Mesenchymal stem cell (in vitro differentiated cells and primary cell): ENCODE data around the gene BCORL1.
A peak's percentile ranks its signal among the peaks of the same experiment; 100 is the strongest.

Experiments
- DNase-seq: peaks from one replicate; pipeline ENCODE4 v3.0.0-alpha.2; 2013
- H2AFZ ChIP-seq: one replicate; pipeline ENCODE4 v1.6.1; 2013; ENCODE audit warnings: low read depth, mild to moderate bottlenecking, control low read depth, inconsistent platforms, low read length, moderate library complexity
- H2AK5ac ChIP-seq: 2 replicates; pipeline ENCODE4 v1.6.1; 2013; ENCODE audit warnings: low read length, moderate library complexity, mild to moderate bottlenecking, inconsistent platforms; ENCODE audit not compliant: severe bottlenecking
- H2BK120ac ChIP-seq: one replicate; pipeline ENCODE4 v1.6.1; 2013; ENCODE audit warnings: low read depth, mild to moderate bottlenecking, inconsistent platforms, low read length, moderate library complexity
- H2BK12ac ChIP-seq, 2 experiments: one replicate each; pipeline ENCODE4 v1.6.1; 2013; ENCODE audit warnings: inconsistent platforms in 2 of 2, low read length in 2 of 2, mild to moderate bottlenecking in 2 of 2, moderate library complexity in 2 of 2, control low read depth in 1 of 2
- H2BK15ac ChIP-seq: one replicate; pipeline ENCODE4 v1.6.1; 2013; ENCODE audit warnings: mild to moderate bottlenecking, low read depth, inconsistent platforms; ENCODE audit not compliant: poor library complexity, severe bottlenecking
- H2BK5ac ChIP-seq: 2 replicates; pipeline ENCODE4 v1.6.1; 2013; ENCODE audit warnings: low read depth, mild to moderate bottlenecking, low read length, control low read depth, inconsistent platforms; ENCODE audit not compliant: poor library complexity, severe bottlenecking
- H3K14ac ChIP-seq, 2 experiments: one replicate each; pipeline ENCODE4 v1.6.1; 2013; ENCODE audit warnings: inconsistent platforms in 2 of 2, low read length in 2 of 2, control low read depth in 1 of 2, mild to moderate bottlenecking in 1 of 2, moderate library complexity in 1 of 2
- H3K18ac ChIP-seq, 2 experiments: one replicate each; pipeline ENCODE4 v1.6.1; 2013; ENCODE audit warnings: inconsistent platforms in 2 of 2, low read length in 2 of 2, control low read depth in 1 of 2, low read depth in 1 of 2, mild to moderate bottlenecking in 1 of 2
- H3K23ac ChIP-seq, 2 experiments: one replicate each; pipeline ENCODE4 v1.6.1; 2013; ENCODE audit warnings: inconsistent platforms in 2 of 2, low read length in 2 of 2, mild to moderate bottlenecking in 2 of 2, moderate library complexity in 2 of 2, control low read depth in 1 of 2
- H3K27ac ChIP-seq: 2 replicates; pipeline ENCODE4 v1.5.1; 2013; ENCODE audit warnings: mild to moderate bottlenecking, moderate library complexity, low read length, control low read depth, inconsistent platforms; ENCODE audit not compliant: poor library complexity, severe bottlenecking
- H3K27me3 ChIP-seq, 2 experiments: 2 replicates each; pipeline versions ENCODE4 v1.6.1 to v1.7.0; 2013; ENCODE audit warnings: low read length in 2 of 2, mild to moderate bottlenecking in 2 of 2, moderate library complexity in 2 of 2, control low read depth in 1 of 2, inconsistent platforms in 1 of 2; ENCODE audit not compliant: control insufficient read depth in 1 of 2, insufficient read depth in 1 of 2
- H3K36me3 ChIP-seq, 2 experiments: 2 replicates each; pipeline versions ENCODE4 v1.6.1 to v1.7.0; 2013; ENCODE audit warnings: low read length in 2 of 2, control low read depth in 1 of 2, inconsistent platforms in 1 of 2, low read depth in 1 of 2, mild to moderate bottlenecking in 1 of 2; ENCODE audit not compliant: insufficient read depth in 2 of 2, control insufficient read depth in 1 of 2
- H3K4ac ChIP-seq, 2 experiments: one replicate each; pipeline ENCODE4 v1.6.1; 2013; ENCODE audit warnings: inconsistent platforms in 2 of 2, low read length in 2 of 2, mild to moderate bottlenecking in 2 of 2, moderate library complexity in 2 of 2, control low read depth in 1 of 2, low read depth in 1 of 2
- H3K4me1 ChIP-seq: 2 replicates; pipeline ENCODE4 v1.6.1; 2013; ENCODE audit warnings: low read depth, low read length, control low read depth; ENCODE audit not compliant: control insufficient read depth, insufficient read depth
- H3K4me2 ChIP-seq: 2 replicates; pipeline ENCODE4 v1.6.1; 2013; ENCODE audit warnings: low read length, mild to moderate bottlenecking, inconsistent platforms; ENCODE audit not compliant: poor library complexity, severe bottlenecking
- H3K4me3 ChIP-seq, 2 experiments: 2 replicates each; pipeline versions ENCODE4 v1.5.1 to v1.7.0; 2013; ENCODE audit warnings: low read length in 2 of 2, mild to moderate bottlenecking in 2 of 2, control low read depth in 1 of 2, low read depth in 1 of 2; ENCODE audit not compliant: insufficient read depth in 1 of 2
- H3K79me1 ChIP-seq: replicated peaks from 2 replicates; pipeline ENCODE4 v1.6.1; 2013; ENCODE audit warnings: mild to moderate bottlenecking, control low read depth, low read length, inconsistent platforms; ENCODE audit not compliant: poor library complexity, severe bottlenecking
- H3K9ac ChIP-seq: 2 replicates; pipeline ENCODE4 v1.7.0; 2013; ENCODE audit warnings: mild to moderate bottlenecking, low read length, moderate library complexity
- H3K9me3 ChIP-seq: 2 replicates; pipeline ENCODE4 v1.7.0; 2013; ENCODE audit warnings: mild to moderate bottlenecking, low read length; ENCODE audit not compliant: control insufficient read depth
- H4K8ac ChIP-seq: one replicate; pipeline ENCODE4 v1.6.1; 2013; ENCODE audit warnings: inconsistent platforms, mild to moderate bottlenecking, low read length, moderate library complexity
- H4K91ac ChIP-seq: one replicate; pipeline ENCODE4 v1.6.1; 2013; ENCODE audit warnings: mild to moderate bottlenecking, low read length, inconsistent platforms
- WGBS: methylation state at CpG from one replicate; pipeline ENCODE4 v1.1.7; 2013; ENCODE audit warnings: mixed read lengths; 5-methylcytosine and 5-hydroxymethylcytosine counted together

BCORL1 gene

DNA sequence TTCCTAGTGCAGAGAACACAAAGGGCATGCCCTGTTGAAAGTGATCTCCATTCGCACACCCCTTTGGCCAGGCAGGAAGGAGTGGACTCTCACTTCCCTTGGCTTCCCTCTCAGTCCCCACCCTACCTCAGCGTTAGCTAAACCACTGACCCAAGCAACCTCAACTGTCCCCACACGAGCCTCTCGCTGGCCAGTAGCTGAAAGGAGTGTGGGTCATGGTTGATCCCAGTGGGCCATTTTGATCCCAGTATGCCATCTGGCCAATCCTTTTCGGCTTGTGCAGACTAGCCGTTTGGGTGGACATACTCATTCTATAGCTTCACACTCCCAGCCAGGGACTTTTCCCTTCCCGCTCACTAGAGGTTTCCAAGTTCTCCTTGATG lies 24.4 kb upstream of the BCORL1 start:
- Histone ChIP-seq H3K79me1 (no peaks in the 10 kb centered on the region), H3K4ac (no peak overlapping the region), H4K91ac (peak overlapping the region; percentile 39), H2BK5ac (no peak overlapping the region), H3K27ac (no peak overlapping the region), H3K23ac (no peak overlapping the region), H3K4me2 (no peak overlapping the region), H3K27me3 (peaks cover 0 to 49% of the 10 kb centered on the region in 2 experiments), H3K9ac (no peak overlapping the region), H2BK15ac (no peak overlapping the region), H3K4me1 (peaks cover 18% of the 10 kb centered on the region), H3K36me3 (no peaks in the 10 kb centered on the region), H2AFZ (no peak overlapping the region), H2BK12ac (peak overlapping the region in 1 of 2 experiments; percentile 54), H3K14ac (peak overlapping the region in 1 of 2 experiments; percentile 48), H3K4me3 (no peak overlapping the region), H3K18ac (peak overlapping the region in 1 of 2 experiments; percentile 13), H2AK5ac (no peak overlapping the region), H4K8ac (peak overlapping the region; percentile 66), H3K9me3 (no peaks in the 10 kb centered on the region), H2BK120ac (no peak overlapping the region)
- 44% methylated on average over 3 of the region's 7 CpGs for WGBS
- no peak for DNase-seq

- no peak overlapping the region for H3K9ac ChIP-seq
- H2BK120ac ChIP-seq, result no peak overlapping the region
- no peak overlapping the region for H2BK12ac ChIP-seq
- H3K4ac ChIP-seq, result no peak overlapping the region
- H3K9me3 ChIP-seq, result no peaks in the 10 kb centered on the region
- peaks cover 0 to 45% of the 10 kb centered on the region in 2 experiments for H3K27me3 ChIP-seq
- no peak overlapping the region for H2AK5ac ChIP-seq
- H3K4me3 ChIP-seq, result peak overlapping the region in 1 of 2 experiments; percentile 32
- no peak overlapping the region for H4K8ac ChIP-seq
- H3K23ac ChIP-seq, result no peak overlapping the region
- no peak overlapping the region for H2BK15ac ChIP-seq
- H3K27ac ChIP-seq, result no peak overlapping the region
- H3K79me1 ChIP-seq, result no peaks in the 10 kb centered on the region
- no peak overlapping the region for H4K91ac ChIP-seq
- no peaks in the 10 kb centered on the region for H3K36me3 ChIP-seq
- H2AFZ ChIP-seq, result no peak overlapping the region
- H3K4me2 ChIP-seq, result peak overlapping the region; percentile 54
- H3K14ac ChIP-seq, result peak overlapping the region in 1 of 2 experiments; percentile 26
- H3K18ac ChIP-seq, result peak overlapping the region in 1 of 2 experiments; percentile 66
- WGBS, result 22% methylated on average over 7 of the region's 13 CpGs
- DNase-seq, result peak; percentile 67
- H3K4me1 ChIP-seq, result peaks cover 18% of the 10 kb centered on the region
- no peak overlapping the region for H2BK5ac ChIP-seq
Measured at GRCh38 chrX:129958814-129959492, 23.5 kb upstream of the BCORL1 start.

GRCh38 chrX:129959493-129959832 lies 23.0 kb upstream of the BCORL1 start:
- H4K8ac ChIP-seq, result no peak overlapping the region
- no peak overlapping the region for H3K4ac ChIP-seq
- H3K36me3 ChIP-seq, result no peaks in the 10 kb centered on the region
- H2BK12ac ChIP-seq, result no peak overlapping the region
- no peak overlapping the region for H2AK5ac ChIP-seq
- H2BK15ac ChIP-seq, result no peak overlapping the region
- H3K4me1 ChIP-seq, result peaks cover 18% of the 10 kb centered on the region
- WGBS, result 1% methylated on average over 14 of the region's 19 CpGs
- H3K27me3 ChIP-seq, result peaks cover 0 to 40% of the 10 kb centered on the region in 2 experiments
- peak overlapping the region in 1 of 2 experiments; percentile 26 for H3K14ac ChIP-seq
- H3K27ac ChIP-seq, result no peak overlapping the region
- H3K18ac ChIP-seq, result peak overlapping the region in 1 of 2 experiments; percentile 66
- H3K79me1 ChIP-seq, result no peaks in the 10 kb centered on the region
- H3K9me3 ChIP-seq, result no peaks in the 10 kb centered on the region
- no peak overlapping the region for H3K23ac ChIP-seq
- no peak overlapping the region for H4K91ac ChIP-seq
- DNase-seq, result peak; percentile 51
- H2BK120ac ChIP-seq, result no peak overlapping the region
- no peak overlapping the region for H2AFZ ChIP-seq
- peak overlapping the region in 1 of 2 experiments; percentile 32 for H3K4me3 ChIP-seq
- H3K9ac ChIP-seq, result no peak overlapping the region
- no peak overlapping the region for H2BK5ac ChIP-seq
- H3K4me2 ChIP-seq, result peak overlapping the region; percentile 54

DNA sequence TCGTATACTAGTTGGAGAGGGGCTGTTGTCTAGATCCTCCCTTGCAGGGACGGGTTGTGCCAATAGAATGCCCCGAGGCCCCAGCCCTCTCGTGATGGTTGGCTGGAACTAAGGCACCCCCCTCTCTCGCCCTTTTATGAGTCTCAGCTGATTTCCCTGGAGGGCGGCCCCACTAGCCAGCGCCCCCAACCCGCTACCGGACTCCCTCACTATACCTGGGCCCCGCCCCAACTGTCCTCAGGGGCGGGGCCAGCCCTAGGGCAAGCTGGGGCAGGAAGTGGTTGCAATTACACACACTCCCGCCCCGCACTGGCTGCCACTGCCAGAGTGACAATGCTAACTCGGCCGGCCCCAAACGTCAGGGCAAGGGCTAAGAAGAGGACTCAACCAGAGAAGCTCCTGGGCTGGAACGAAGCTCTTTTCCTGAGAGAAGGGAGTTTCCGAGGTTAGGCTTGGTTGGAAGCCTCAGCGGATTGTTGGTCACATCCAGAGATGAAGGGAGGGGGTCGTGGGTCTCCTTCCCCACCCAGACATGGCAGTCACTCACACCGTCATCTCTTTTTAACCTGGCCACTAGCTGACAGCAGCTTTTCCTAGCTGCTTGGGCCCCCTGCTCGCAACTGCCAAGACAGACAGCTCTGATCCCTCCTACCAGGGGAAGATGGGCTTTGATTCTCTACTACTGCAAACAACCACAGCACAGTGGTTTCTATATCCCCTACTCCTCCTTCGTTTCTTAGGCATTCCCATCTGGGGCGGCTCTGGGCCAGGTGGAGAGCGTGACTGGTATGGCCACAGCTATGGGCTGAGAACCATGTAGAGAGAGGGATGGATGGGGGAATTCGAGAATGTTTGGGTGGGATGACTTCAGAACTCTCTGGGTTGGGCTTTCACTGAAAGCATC lies 21.0 kb upstream of the BCORL1 start:
- Histone ChIP-seq H3K27ac (no peak overlapping the region), H2AFZ (no peak overlapping the region), H3K79me1 (no peaks in the 10 kb centered on the region), H3K4ac (peak overlapping the region in 1 of 2 experiments; percentile 37), H2BK15ac (no peak overlapping the region), H3K9ac (no peak overlapping the region), H3K36me3 (no peaks in the 10 kb centered on the region), H4K91ac (no peak overlapping the region), H4K8ac (peak overlapping the region; percentile 90), H3K18ac (peak overlapping the region in 1 of 2 experiments; percentile 52), H3K4me2 (peak overlapping the region; percentile 39), H3K23ac (no peak overlapping the region), H3K14ac (no peak overlapping the region), H3K4me1 (peaks cover 18% of the 10 kb centered on the region), H2AK5ac (no peak overlapping the region), H2BK12ac (no peak overlapping the region), H3K27me3 (peaks cover 0 to 39% of the 10 kb centered on the region in 2 experiments), H2BK120ac (no peak overlapping the region), H3K9me3 (no peaks in the 10 kb centered on the region), H3K4me3 (no peak overlapping the region), H2BK5ac (no peak overlapping the region)
- DNase-seq, result peak; percentile 35
- 20% methylated on average over 13 of the region's 26 CpGs for WGBS
